NCI-H1048 (cell line): ENCODE measurements around the gene ORAI1.
"Not testable (repeated sequence)": the region's sequence is repeated elsewhere in the genome, so short reads cannot be mapped to it uniquely, and the experiment has no call there.

Source experiments
- DNase-seq: peaks from one replicate; lab custom pipeline; 2025; lab: John Stamatoyannopoulos, UW

Gene ORAI1

GRCh38 chr12:121603581-121603980 lies 22.7 kb upstream of the ORAI1 start:
- DNase-seq = no peak

DNA sequence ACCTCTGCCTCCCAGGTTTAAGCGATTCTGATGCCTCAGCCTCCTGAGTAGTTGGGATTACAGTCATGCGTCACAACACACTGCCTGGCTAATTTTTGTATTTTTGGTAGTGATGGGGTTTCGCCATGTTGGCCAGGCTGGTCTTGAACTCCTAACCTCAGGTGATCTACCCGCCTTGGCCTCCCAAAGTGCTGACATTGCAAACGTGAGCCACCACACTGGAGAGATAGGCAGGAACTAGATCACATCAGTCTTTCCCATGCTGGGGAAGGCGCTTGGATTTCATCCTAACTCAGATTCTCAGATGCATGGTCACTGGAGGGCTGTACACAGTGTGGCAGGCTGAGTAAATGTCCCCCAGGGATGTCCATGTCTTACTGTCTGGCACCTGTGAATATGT lies 18.0 kb upstream of the ORAI1 start:
- no peak for DNase-seq

DNA sequence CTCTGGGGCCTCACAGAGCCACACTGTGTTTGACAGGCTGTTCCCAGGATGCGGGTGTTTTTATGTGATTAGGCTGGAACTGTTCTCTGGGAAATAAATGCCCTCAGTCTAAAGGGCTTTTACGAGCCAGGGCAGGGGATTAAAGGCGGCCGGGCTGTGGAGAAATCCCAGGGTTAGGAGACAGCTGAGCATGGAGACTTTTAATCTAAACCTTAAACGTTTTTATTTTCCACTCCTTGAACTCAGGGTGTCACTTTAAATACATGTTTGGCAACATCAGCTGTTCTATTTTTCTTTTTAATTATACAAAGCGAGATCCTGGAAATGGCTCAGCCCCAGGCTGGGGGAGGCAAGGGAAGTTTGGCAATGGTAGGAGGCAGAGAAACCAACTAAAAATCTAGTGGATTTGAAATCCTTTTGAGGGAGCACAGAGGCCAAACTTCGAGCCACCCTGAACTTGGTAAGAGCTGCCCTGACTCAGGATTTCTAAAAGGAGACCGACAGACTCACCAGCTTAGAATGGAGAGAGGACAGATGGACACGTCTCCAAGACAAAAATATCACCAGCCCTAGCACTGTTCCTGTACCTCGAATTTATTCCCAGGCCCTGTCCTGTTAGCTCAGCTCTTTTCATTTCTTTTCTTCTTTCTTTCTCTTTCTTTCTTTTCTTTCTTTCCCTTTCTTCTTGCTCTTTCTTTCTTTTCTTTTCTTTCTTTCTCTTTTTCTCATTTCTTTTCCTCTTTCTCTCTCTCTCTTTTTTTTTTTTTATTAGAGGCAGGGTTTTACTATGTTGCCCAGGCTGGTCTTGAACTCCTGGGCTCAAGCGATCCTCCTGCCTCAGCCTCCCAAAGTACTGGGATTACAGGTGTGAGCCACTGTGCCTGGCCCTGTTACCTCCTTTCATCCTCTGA lies 15.8 kb upstream of the ORAI1 start:
- no peak for DNase-seq

DNA sequence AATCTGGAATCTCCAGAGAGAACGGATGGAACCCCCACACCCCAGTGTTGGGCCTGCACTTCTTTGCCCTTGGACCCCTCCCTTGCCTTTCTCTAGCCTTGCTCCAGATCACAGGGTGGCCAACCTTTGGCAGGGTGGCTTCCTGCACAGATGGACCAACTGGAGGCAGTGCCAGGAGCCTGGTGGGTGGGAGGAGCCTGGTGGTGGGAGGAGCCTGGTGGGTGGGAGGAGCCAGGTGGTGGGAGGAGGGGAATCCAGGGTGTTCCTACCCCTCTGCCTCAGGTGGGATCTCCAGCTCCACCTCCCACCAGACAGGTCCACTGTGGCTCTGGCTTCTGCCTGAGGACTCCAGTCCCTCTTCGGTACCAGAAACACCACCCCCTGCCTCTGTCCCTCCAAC lies 15.0 kb upstream of the ORAI1 start:
- DNase-seq = no peak

GRCh38 chr12:121613462-121613861 lies 12.9 kb upstream of the ORAI1 start:
- DNase-seq = no peak

GRCh38 chr12:121614872-121615467 lies 11.4 kb upstream of the ORAI1 start:
- DNase-seq = no peak

- no peak for DNase-seq
Measured at GRCh38 chr12:121618659-121619233, 7.6 kb upstream of the ORAI1 start.

DNA sequence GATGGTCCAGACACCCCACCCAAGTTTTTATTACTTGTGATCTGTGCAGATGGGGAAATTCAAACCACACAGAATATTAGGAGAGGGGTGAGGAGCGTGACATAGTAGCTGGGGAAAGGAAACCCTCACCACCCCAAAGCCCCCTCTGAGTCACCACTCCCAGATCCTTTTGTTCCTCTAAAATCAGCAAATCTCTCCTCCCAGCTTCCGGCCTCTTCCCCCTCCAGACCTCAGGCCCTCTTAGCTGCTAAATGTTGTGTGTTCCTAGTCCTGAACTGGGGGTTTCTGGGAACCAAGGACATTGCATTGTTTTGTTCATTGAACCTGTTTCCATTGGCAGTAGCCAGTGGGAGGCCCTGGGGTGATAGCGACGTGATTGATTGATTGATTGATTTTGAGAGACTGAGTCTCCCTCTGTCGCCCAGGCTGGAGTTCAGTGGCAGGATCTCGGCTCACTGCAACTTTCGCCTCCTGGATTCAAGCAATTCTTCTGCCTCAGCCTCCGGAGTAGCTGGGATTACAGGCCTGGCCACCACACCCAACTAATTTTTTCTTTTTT lies 5.9 kb upstream of the ORAI1 start:
- no peak for DNase-seq

DNA sequence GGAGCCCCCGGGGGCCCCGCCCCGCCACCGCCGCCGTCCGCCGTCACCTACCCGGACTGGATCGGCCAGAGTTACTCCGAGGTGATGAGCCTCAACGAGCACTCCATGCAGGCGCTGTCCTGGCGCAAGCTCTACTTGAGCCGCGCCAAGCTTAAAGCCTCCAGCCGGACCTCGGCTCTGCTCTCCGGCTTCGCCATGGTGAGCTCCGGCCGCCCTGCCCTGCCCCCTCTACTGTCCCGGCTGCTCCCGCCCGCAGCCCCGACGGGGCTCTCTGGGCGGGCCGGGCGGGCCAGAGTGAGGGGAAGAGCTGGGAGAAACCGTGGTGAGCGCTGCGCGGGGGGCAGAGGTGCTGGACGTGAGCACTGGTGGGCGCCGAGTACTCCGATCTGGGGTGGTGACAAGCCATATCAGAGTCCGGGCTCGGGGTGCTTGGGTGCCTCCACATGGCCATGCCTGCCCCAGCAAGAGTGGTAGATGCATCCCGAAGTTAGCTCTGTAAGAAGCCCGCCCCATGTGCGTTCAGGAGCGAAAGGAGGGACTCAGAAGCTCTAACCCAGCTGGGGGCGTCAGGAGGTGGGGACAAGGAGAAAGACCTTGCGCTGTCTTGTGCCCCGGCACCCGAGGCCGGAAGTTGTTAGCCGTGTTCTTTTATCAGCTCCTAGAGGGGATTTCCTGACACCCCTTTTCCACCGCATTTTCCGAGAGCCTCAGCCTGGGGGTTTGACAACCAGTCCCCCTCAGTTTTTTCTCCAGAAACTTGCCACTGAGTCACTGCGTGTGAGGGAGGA lies 717 bp downstream of the ORAI1 start:
- DNase-seq = no peak

DNA sequence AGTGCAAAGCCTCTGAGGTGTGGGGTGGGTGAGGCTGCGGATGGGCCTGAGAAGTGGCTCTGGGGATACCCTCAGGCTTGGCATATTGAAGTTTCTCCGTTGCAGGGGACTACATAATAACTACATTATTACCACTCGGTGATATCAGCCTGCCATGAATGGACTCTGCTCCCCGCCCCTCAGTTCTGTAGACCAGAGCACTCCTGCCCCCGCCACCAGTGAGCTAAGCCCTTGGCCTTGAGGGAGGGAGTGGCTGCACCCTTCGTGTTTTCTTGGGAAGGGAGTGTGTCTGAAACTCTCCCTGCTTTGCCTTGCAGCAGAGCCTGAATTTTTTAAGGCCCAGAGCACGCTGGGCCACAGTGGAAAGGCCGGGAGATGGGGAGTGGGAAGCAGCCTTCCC lies 1.7 kb downstream of the ORAI1 start:
- no peak for DNase-seq

DNA sequence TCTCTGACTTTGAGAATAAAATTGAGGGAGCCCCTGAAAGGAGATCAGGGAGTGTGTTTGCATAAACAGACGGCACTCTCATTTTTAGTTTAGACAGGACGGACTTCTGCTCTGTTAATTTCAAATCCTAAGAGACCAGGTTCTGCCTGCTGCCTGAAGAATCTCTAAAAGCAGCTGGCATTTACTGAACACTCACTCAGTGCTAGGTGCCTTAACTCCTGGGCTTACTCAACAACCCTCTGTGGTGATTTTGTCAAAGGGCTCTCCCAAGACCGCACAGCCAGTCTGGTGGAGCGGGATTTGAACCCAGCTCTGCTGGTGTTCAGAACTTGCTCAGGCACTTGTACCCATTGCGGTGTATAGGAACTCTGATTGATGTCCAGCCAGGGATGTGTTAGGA lies 2.2 kb downstream of the ORAI1 start:
- no peak for DNase-seq

DNA sequence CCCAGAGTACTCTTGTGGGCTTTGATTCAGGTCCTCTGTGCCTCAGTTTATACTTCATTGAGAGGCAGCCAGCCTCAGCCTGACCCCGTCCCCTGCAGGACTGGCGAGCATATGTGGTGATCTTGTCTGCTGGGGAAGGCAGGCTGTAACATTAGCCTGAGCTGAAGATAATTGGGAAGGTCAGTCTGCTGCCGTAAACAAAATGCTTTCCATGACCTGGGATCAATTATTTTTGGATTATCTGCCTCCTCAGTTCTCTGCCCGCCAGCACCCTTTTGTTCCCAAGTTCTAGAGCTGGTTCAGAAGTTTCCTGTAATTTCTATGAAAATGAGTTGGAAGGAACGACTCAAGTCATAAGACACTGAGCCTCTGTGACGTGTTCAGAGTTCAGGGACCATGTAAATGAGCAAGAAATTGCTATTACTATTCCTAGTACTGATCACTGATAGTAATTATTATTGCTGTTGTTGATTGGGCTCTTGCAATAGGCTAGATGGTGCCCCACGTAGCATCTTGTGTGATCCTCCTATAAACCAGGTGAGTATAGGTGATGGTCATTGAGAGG lies 4.5 kb downstream of the ORAI1 start:
- no peak for DNase-seq

- DNase-seq = no peak
Measured at GRCh38 chr12:121632069-121632970, 6.0 kb downstream of the ORAI1 start.

DNA sequence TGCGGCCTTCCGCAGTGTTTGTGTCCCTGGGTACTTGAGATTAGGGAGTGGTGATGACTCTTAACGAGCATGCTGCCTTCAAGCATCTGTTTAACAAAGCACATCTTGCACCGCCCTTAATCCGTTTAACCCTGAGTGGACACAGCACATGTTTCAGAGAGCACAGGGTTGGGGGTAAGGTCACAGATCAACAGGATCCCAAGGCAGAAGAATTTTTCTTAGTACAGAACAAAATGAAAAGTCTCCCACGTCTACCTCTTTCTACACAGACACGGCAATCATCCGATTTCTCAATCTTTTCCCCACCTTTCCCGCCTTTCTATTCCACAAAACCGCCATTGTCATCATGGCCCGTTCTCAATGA lies 7.5 kb downstream of the ORAI1 start:
- DNase-seq = not testable (repeated sequence)

DNA sequence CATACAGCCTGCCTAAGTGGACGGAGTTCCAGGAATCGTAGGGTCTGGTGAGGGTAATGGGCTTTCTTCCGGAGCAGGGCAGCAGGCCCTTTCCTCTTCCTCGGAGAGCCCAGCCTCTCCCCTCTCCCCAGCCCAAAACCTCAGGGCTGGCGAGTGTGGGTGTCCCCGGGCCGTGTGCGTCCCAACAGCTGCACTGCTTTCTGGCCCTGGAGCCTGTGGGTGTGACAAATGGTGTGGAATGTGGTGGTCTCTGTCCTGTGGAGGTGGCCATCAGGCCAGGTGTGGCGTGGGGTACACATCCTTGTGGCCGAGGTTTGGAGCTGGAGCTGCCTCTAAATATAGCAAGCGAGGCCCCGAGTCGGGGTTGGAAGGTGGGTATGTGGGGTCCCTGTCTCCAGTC lies 8.5 kb downstream of the ORAI1 start:
- DNase-seq = no peak

DNA sequence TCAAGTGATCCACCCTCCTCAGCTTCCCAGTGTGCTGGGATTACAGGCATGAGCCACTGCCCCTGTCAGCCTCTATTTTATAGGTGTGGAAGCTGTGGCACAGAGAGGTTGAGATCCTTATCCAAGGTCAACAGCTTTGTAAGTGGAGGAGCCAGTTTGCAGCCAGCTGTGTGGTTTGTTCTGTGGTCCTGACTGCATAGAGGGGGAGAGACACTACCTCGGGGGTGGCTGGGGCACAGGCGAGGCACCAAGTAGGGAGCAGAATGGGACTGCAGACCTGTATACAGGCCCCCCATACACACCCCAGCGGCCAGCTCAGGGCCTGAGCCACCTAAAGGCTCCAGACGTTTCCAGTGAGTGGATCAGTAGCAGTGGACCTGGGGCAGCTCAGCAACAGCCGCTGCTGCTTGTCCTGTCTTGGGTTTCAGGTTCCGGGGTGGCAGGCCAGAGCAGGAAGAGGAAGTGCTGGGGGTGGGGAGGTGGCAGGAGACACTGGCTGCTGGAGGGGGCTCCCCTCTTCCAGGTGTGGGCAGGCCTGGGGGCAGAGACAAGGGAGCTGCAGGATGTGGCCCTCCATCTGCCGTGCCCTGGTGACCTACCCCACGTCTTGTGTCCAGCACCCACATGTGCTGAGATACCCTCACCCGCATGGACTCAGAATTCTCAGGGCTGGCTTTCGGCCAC lies 11.0 kb downstream of the ORAI1 start:
- DNase-seq = no peak

DNA sequence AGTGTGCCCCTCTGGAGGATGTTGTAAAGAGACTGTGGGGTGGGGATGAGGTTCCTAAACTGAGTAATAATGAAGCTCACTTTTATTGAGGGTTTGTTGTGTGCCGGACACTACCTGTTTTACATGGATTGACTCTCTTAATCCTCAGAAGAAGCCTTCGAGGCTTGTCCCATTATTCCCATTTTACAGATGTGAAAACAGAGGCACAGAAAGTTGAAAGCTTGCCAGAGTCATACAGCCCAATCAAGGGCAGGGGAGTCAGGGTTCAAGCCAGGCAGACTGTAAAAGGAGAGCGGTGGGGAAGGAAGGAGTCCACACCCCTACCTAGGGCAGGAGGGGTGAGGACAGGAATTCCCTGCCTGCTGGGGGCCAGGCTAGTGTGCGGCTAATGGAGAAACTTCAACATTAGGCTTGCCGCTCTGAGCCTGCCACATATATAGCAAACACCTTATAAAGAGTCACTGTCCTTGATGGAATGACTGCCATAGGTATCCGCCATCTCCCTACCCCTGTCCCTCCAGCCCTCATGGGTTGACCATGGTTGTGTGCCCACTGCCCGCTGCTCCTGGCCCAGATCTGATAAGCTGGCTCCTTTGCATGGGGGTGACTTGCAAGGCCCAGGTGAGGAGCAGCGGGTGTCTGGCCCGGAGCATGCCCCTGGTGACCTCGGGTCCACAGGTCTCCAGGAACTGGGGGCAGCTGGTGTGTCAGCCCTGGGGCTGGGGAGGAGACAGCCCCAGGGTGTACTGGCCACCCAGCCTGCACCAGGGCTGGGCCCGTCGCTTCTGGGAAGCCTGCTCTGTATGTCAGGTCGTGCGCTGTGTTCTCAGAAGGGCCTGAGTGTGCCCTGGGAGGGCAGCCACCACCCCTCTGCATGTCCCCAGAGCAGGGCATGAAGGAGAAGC lies 12.2 kb downstream of the ORAI1 start:
- DNase-seq = no peak

GRCh38 chr12:121641343-121641630 lies 15.0 kb downstream of the ORAI1 start:
- DNase-seq = no peak

DNA sequence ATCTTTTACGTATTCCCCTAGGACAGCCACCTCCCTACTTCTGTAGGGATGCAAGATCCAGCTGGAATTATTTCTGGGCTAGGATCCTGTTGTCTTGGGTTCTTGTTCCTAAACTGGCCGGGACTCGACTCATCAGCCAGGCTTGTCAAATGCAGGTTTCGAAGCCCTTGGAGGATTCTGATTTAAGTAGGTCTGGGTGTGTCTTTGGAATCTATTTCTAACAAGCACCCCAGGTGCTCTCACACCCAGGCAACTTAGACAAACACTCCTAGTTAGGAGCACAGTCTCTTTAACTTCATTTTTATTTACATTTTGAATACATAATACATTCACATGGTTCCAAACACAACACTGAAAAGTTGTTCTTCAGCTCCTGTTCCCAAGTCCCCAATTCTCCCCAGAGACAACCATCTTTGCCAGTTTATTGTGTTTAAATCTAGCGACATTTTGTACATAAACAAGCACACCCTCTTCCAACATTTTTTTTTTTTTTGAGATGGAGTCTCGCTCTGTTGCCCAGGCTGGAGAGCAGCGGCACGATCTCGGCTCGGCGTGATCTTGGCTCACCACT lies 22.2 kb downstream of the ORAI1 start:
- DNase-seq = no peak
